HL-60 (cell line): Measurements from ENCODE around the gene RNF224.

ENCODE experiments used
- DNase-seq, 2 experiments: peaks; one replicate each; pipeline ENCODE4 v3.0.0-alpha.2; 2010 to 2020; ENCODE audit warnings: low read depth in 1 of 2, low spot score in 1 of 2
- H3K27ac ChIP-seq: fragments of 250-450 bp; sonication (Bioruptor Pico); replicated peaks from 2 replicates; pipeline ENCODE4 v1.5.1; 2020; ENCODE audit warnings: mild to moderate bottlenecking, moderate library complexity
- H3K27me3 ChIP-seq: fragments of 250-450 bp; sonication (Bioruptor Pico); 2 replicates; pipeline ENCODE4 v1.5.1; 2021; ENCODE audit warnings: mild to moderate bottlenecking, moderate library complexity; ENCODE audit not compliant: insufficient read depth, poor library complexity, severe bottlenecking
- H3K4me3 ChIP-seq: replicated peaks from 2 replicates; pipeline ENCODE4 v1.5.1; 2011; ENCODE audit warnings: mild to moderate bottlenecking, control low read depth, low read length; ENCODE audit not compliant: insufficient read depth
- GABPA ChIP-seq: IDR thresholded peaks from 2 replicates; pipeline ENCODE4 v1.6.1; 2012; ENCODE audit warnings: low read depth
- POLR2AphosphoS5 ChIP-seq: IDR thresholded peaks from 2 replicates; pipeline ENCODE4 v1.6.1; 2012; ENCODE audit warnings: low read depth
- SPI1 ChIP-seq: IDR thresholded peaks from 2 replicates; pipeline ENCODE4 v1.6.1; 2012; ENCODE audit warnings: low read depth, mild to moderate bottlenecking, borderline replicate concordance
- TF ChIP-seq, protein P1 (sequence below): IDR thresholded peaks from 2 replicates; pipeline ENCODE4 v1.6.1; 2012; ENCODE audit warnings: low read depth; ENCODE audit not compliant: insufficient replicate concordance
- TF ChIP-seq, protein P2 (sequence below): IDR thresholded peaks from one replicate; pipeline ENCODE4 v1.5.1; 2011; ENCODE audit warnings: low read length, control low read depth, inconsistent platforms; ENCODE audit not compliant: insufficient read depth

RNF224 gene

GRCh38 chr9:137252555-137253506 lies 25.5 kb downstream of the RNF224 start:
- no peaks in the 10 kb centered on the region for H3K27me3 ChIP-seq
- TF ChIP-seq SPI1 (no peak), GABPA (no peak), POLR2AphosphoS5 (no peak)
- TF ChIP-seq, protein P1, sequence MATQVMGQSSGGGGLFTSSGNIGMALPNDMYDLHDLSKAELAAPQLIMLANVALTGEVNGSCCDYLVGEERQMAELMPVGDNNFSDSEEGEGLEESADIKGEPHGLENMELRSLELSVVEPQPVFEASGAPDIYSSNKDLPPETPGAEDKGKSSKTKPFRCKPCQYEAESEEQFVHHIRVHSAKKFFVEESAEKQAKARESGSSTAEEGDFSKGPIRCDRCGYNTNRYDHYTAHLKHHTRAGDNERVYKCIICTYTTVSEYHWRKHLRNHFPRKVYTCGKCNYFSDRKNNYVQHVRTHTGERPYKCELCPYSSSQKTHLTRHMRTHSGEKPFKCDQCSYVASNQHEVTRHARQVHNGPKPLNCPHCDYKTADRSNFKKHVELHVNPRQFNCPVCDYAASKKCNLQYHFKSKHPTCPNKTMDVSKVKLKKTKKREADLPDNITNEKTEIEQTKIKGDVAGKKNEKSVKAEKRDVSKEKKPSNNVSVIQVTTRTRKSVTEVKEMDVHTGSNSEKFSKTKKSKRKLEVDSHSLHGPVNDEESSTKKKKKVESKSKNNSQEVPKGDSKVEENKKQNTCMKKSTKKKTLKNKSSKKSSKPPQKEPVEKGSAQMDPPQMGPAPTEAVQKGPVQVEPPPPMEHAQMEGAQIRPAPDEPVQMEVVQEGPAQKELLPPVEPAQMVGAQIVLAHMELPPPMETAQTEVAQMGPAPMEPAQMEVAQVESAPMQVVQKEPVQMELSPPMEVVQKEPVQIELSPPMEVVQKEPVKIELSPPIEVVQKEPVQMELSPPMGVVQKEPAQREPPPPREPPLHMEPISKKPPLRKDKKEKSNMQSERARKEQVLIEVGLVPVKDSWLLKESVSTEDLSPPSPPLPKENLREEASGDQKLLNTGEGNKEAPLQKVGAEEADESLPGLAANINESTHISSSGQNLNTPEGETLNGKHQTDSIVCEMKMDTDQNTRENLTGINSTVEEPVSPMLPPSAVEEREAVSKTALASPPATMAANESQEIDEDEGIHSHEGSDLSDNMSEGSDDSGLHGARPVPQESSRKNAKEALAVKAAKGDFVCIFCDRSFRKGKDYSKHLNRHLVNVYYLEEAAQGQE: no peak
- TF ChIP-seq, protein P2, sequence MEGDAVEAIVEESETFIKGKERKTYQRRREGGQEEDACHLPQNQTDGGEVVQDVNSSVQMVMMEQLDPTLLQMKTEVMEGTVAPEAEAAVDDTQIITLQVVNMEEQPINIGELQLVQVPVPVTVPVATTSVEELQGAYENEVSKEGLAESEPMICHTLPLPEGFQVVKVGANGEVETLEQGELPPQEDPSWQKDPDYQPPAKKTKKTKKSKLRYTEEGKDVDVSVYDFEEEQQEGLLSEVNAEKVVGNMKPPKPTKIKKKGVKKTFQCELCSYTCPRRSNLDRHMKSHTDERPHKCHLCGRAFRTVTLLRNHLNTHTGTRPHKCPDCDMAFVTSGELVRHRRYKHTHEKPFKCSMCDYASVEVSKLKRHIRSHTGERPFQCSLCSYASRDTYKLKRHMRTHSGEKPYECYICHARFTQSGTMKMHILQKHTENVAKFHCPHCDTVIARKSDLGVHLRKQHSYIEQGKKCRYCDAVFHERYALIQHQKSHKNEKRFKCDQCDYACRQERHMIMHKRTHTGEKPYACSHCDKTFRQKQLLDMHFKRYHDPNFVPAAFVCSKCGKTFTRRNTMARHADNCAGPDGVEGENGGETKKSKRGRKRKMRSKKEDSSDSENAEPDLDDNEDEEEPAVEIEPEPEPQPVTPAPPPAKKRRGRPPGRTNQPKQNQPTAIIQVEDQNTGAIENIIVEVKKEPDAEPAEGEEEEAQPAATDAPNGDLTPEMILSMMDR: no peak
- no peak overlapping the region for H3K4me3 ChIP-seq
- no peak overlapping the region for H3K27ac ChIP-seq
- DNase-seq: no peak

GRCh38 chr9:137253717-137254623 lies 26.7 kb downstream of the RNF224 start:
- no peak for DNase-seq
- Histone ChIP-seq H3K4me3 (peak overlapping the region; percentile 96), H3K27me3 (no peaks in the 10 kb centered on the region), H3K27ac (no peak overlapping the region)
- TF ChIP-seq, protein P1: no peak
- TF ChIP-seq POLR2AphosphoS5: no peak
- TF ChIP-seq SPI1: no peak
- no peak for TF ChIP-seq GABPA
- TF ChIP-seq, protein P2: no peak

GRCh38 chr9:137254624-137255447 lies 27.5 kb downstream of the RNF224 start, which contains the start of gene NELFB:
TSS of gene NELFB (plus strand) at chr9:137255327.
- Histone ChIP-seq H3K4me3 (peak within 1 kb of the TSS; percentile 96), H3K27ac (peak within 1 kb of the TSS; percentile 61), H3K27me3 (no peaks in the 10 kb centered on the region)
- DNase-seq: peak; percentile 82 to 90
- no peak; the same call in 1 of the 2 replicates for TF ChIP-seq SPI1
- TF ChIP-seq POLR2AphosphoS5: no peak; the same call in 1 of the 2 replicates
- TF ChIP-seq, protein P1: no peak
- TF ChIP-seq, protein P2: no peak
- TF ChIP-seq GABPA: peak; percentile 88
